Ishikawa (cell line): ENCODE data around the gene ENG.

Source experiments
- EGR1 ChIP-seq: IDR thresholded peaks from 2 replicates; pipeline ENCODE4 v1.6.1; 2012
- FOXM1 ChIP-seq: IDR thresholded peaks from 2 replicates; pipeline ENCODE4 v1.6.1; 2012; ENCODE audit warnings: low read depth, borderline replicate concordance
- TAF1 ChIP-seq: IDR thresholded peaks from 2 replicates; pipeline ENCODE4 v1.6.1; 2012; ENCODE audit warnings: low read depth, mild to moderate bottlenecking

GRCh38 chr9:127876764-127877562 is 22.5 kb upstream of the ENG start:
- TF ChIP-seq FOXM1 (no peak), TAF1 (no peak), EGR1 (no peak)
